Measurements from ENCODE around the gene NAMPT. TPM values are rescaled to one million over a fixed set of nuclear protein-coding genes. Genes with fewer than 3 reads are reported as not detected.

NAMPT gene
- polyA plus RNA-seq, 2 of the 4 experiments (the other 2 are of a cell fraction): 213 to 274 TPM

DNA sequence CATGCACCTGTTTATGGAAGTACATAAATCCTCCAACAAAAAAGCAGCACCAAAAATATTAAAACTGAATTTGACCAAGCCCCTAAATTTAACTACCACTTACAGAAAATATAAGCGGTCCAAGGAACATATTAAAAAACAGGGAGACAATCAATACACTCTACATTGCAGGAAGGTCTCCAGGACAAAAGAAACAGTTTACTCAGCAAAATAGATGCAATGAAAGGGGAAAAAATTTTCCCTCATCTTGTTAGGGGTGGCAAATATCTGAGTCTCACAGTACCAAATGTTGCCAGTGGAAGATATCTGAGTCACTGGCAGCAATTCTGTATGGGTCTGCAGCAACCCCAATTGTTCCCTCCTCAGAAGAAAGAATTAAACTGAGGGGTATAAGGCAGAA is 50.4 kb downstream of the NAMPT start:
- WGBS (ENCODE audit: missing lambda C conversion rate): 88% methylated on average over 1 of the region's 1 CpG
- CTCF ChIA-PET: no interaction called here

DNA sequence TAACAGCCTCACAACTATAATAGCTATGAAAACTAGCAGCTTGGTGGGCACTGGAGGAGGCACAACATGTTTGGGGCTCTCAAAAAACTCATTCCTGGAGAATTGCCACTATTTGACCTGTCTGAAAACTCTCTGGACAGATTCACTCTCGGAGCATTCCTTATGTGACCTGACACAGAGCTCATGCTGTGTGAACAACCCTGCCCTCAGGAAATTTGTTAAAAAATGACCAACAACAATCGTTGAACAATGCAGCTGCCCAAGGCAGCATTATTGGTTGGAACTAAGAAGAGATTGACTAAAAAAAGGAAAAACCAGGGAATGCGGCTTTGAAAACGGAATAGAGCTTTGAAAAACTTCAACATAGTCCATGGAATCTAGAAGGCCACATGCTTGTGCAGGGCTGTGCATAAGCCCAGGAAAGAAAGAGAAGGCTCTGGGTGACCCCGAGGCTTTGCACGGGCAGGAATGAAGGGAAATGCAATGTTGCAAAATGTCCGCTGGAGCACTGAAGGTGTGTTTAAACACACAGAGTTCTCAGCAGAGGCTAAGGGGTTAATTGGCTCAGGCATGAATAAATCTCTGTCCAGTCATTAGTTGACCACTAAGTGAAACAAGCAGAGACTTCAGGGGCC is 52.8 kb downstream of the NAMPT start:
- no peak for ATAC-seq
- Histone ChIP-seq H3K4me2 (no peak overlapping the region), H3K9me3 (no peaks in the 10 kb centered on the region), H3K4me3 (no peak overlapping the region), H3K4me1 (no peaks in the 10 kb centered on the region), H3K27ac (no peak overlapping the region)
- ChIA-PET POLR2A (no interaction called here), CTCF (interaction anchor here (1.2 to 1.5 kb wide), 3 partner anchors 13 to 230 kb away, joined by 3 to 5 read pairs (median 3); no protein-coding TSS in a partner anchor)
- no peak for FAIRE-seq
- TF ChIP-seq HOXB13 (CRISPR knock-in tag; IDR thresholded peaks at IDR 0.05; ENCODE audit: low read depth): no peak
- TF ChIP-seq RAD21 (conservative IDR thresholded peaks at IDR 0.05 in 1 of 2, IDR thresholded peaks at IDR 0.05 in 1 of 2): no peak
- TF ChIP-seq, protein P1, sequence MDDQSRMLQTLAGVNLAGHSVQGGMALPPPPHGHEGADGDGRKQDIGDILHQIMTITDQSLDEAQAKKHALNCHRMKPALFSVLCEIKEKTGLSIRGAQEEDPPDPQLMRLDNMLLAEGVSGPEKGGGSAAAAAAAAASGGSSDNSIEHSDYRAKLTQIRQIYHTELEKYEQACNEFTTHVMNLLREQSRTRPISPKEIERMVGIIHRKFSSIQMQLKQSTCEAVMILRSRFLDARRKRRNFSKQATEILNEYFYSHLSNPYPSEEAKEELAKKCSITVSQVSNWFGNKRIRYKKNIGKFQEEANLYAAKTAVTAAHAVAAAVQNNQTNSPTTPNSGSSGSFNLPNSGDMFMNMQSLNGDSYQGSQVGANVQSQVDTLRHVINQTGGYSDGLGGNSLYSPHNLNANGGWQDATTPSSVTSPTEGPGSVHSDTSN (IDR thresholded peaks at IDR 0.05): no peak
- TF ChIP-seq, protein P2, sequence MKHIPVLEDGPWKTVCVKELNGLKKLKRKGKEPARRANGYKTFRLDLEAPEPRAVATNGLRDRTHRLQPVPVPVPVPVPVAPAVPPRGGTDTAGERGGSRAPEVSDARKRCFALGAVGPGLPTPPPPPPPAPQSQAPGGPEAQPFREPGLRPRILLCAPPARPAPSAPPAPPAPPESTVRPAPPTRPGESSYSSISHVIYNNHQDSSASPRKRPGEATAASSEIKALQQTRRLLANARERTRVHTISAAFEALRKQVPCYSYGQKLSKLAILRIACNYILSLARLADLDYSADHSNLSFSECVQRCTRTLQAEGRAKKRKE (CRISPR knock-in tag; IDR thresholded peaks at IDR 0.05; ENCODE audit: low read depth): no peak
- no peak for TF ChIP-seq ZFP36 (IDR thresholded peaks at IDR 0.05; ENCODE audit: borderline replicate concordance, partially characterized antibody)
- no peak for TF ChIP-seq BHLHE40 (IDR thresholded peaks at IDR 0.05; ENCODE audit: low read depth, low read length)
- no peak for TF ChIP-seq RFX5 (IDR thresholded peaks at IDR 0.05)
- no peak for TF ChIP-seq EHMT2 (IDR thresholded peaks at IDR 0.05; ENCODE audit: low read depth)
- no peak for DNase-seq (ENCODE audit: low read depth in 1 of 2, low spot score in 1 of 2)
- 77% methylated on average over 7 of the region's 7 CpGs for WGBS (ENCODE audit: missing lambda C conversion rate)

More for the DNA sequence above, 50.4 kb downstream of the NAMPT start:
- no peak overlapping the region for H3K4me3 ChIP-seq
- no peak overlapping the region for H3K4me2 ChIP-seq
- TF ChIP-seq, protein P3, sequence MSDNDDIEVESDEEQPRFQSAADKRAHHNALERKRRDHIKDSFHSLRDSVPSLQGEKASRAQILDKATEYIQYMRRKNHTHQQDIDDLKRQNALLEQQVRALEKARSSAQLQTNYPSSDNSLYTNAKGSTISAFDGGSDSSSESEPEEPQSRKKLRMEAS (IDR thresholded peaks at IDR 0.05): no peak
- TF ChIP-seq MAFK (IDR thresholded peaks at IDR 0.05; ENCODE audit: partially characterized antibody): peak; percentile 63
- no peak overlapping the region for H3K27ac ChIP-seq
- FAIRE-seq: no peak
- ATAC-seq: no peak
- POLR2A ChIA-PET: no interaction called here
- no peaks in the 10 kb centered on the region for H3K9me3 ChIP-seq
- H3K4me1 ChIP-seq: no peaks in the 10 kb centered on the region
- DNase-seq (ENCODE audit: low read depth in 1 of 2, low spot score in 1 of 2): no peak

DNA sequence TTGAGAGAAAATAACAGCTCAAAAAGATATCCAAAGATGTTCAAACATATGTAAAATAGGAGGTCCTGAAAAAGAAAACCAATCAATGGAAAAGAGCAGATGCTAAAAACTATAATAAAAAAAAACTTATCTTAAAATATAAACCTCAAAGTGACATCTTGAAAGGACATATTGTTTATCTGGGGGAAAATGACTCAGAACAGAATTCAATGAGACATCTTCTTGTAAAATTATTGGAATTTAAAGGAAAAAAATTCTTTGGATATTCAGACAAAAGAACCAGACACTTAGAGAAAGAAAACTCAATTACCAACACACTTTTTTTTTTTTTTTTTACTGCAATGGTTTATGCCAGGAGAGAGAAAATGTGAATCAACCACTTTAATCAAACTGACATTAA is 58.9 kb downstream of the NAMPT start:
- Histone ChIP-seq H3K4me3 (no peak overlapping the region), H3K27ac (no peak overlapping the region), H3K9me3 (no peaks in the 10 kb centered on the region), H3K4me1 (no peaks in the 10 kb centered on the region), H3K4me2 (no peak overlapping the region)
- ATAC-seq: no peak
- FAIRE-seq: no peak
- TF ChIP-seq, protein P4, sequence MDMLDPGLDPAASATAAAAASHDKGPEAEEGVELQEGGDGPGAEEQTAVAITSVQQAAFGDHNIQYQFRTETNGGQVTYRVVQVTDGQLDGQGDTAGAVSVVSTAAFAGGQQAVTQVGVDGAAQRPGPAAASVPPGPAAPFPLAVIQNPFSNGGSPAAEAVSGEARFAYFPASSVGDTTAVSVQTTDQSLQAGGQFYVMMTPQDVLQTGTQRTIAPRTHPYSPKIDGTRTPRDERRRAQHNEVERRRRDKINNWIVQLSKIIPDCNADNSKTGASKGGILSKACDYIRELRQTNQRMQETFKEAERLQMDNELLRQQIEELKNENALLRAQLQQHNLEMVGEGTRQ (IDR thresholded peaks at IDR 0.05): no peak
- TF ChIP-seq, protein P5, sequence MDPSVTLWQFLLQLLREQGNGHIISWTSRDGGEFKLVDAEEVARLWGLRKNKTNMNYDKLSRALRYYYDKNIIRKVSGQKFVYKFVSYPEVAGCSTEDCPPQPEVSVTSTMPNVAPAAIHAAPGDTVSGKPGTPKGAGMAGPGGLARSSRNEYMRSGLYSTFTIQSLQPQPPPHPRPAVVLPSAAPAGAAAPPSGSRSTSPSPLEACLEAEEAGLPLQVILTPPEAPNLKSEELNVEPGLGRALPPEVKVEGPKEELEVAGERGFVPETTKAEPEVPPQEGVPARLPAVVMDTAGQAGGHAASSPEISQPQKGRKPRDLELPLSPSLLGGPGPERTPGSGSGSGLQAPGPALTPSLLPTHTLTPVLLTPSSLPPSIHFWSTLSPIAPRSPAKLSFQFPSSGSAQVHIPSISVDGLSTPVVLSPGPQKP (IDR thresholded peaks at IDR 0.05; ENCODE audit: low read depth, low read length): no peak
- TF ChIP-seq NPAS2 (CRISPR knock-in tag; IDR thresholded peaks at IDR 0.05; ENCODE audit: borderline replicate concordance) (no peak), NR3C1 (IDR thresholded peaks at IDR 0.05) (no peak), MAZ (IDR thresholded peaks at IDR 0.05; ENCODE audit: borderline replicate concordance, low read depth, low read length) (no peak), HOXB5 (CRISPR knock-in tag; IDR thresholded peaks at IDR 0.05) (no peak), RNF2 (IDR thresholded peaks at IDR 0.05; ENCODE audit: borderline replicate concordance, low read depth) (no peak), GATA3 (IDR thresholded peaks at IDR 0.05; ENCODE audit: borderline replicate concordance) (no peak), HDAC2 (IDR thresholded peaks at IDR 0.05) (no peak), HOXB13 (CRISPR knock-in tag; IDR thresholded peaks at IDR 0.05; ENCODE audit: low read depth) (no peak)
- TF ChIP-seq, protein P6, sequence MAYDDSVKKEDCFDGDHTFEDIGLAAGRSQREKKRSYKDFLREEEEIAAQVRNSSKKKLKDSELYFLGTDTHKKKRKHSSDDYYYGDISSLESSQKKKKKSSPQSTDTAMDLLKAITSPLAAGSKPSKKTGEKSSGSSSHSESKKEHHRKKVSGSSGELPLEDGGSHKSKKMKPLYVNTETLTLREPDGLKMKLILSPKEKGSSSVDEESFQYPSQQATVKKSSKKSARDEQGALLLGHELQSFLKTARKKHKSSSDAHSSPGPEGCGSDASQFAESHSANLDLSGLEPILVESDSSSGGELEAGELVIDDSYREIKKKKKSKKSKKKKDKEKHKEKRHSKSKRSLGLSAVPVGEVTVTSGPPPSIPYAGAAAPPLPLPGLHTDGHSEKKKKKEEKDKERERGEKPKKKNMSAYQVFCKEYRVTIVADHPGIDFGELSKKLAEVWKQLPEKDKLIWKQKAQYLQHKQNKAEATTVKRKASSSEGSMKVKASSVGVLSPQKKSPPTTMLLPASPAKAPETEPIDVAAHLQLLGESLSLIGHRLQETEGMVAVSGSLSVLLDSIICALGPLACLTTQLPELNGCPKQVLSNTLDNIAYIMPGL (CRISPR knock-in tag; IDR thresholded peaks at IDR 0.05; ENCODE audit: borderline replicate concordance): no peak
- no peak for DNase-seq (ENCODE audit: low read depth in 1 of 2, low spot score in 1 of 2)
- ChIA-PET POLR2A (interaction anchor here (0.6 kb wide), 1 partner anchor 51 kb away, joined by 3 read pairs; no protein-coding TSS in a partner anchor), CTCF (interaction anchor here (0.8 to 1.8 kb wide), 2 partner anchors 9 to 46 kb away, joined by 3 to 4 read pairs; no protein-coding TSS in a partner anchor)

Measured in A549 (cell line).